Loucy (cell line): Measurements from ENCODE around the gene MRPL57.
A peak's percentile ranks its signal among the peaks of the same experiment; 100 is the strongest.
"Not testable (repeated sequence)": the region's sequence is repeated elsewhere in the genome, so short reads cannot be mapped to it uniquely, and the experiment has no call there.

Experiments used
- H2AFZ ChIP-seq: fragments of 200-600 bp; sonication (generic); 2 replicates; pipeline ENCODE4 v1.6.0; 2016; ENCODE audit warnings: antibody characterized with exemption, mild to moderate bottlenecking, low read length, moderate library complexity
- H3F3A ChIP-seq: fragments of 200-600 bp; 2 replicates; pipeline ENCODE4 v1.6.0; 2016; ENCODE audit warnings: antibody characterized with exemption, low read depth, mild to moderate bottlenecking
- H3K27me3 ChIP-seq: fragments of 200-600 bp; sonication (generic); 2 replicates; pipeline ENCODE4 v1.6.1; 2014; ENCODE audit warnings: low read length, mild to moderate bottlenecking; ENCODE audit not compliant: insufficient read depth, poor library complexity, severe bottlenecking
- H3K36me3 ChIP-seq: fragments of 200-600 bp; sonication (generic); 2 replicates; pipeline ENCODE4 v1.6.1; 2016; ENCODE audit warnings: low read length; ENCODE audit not compliant: insufficient read depth
- H3K4me1 ChIP-seq: fragments of 200-600 bp; sonication (generic); 2 replicates; pipeline ENCODE4 v1.5.1; 2014; ENCODE audit warnings: low read length, mild to moderate bottlenecking; ENCODE audit not compliant: insufficient read depth, poor library complexity, severe bottlenecking
- H3K4me2 ChIP-seq: fragments of 200-600 bp; sonication (generic); 2 replicates; pipeline ENCODE4 v1.6.0; 2014; ENCODE audit warnings: antibody characterized with exemption, low read length, low read depth, mild to moderate bottlenecking; ENCODE audit not compliant: poor library complexity, severe bottlenecking
- H3K4me3 ChIP-seq: fragments of 200-600 bp; sonication (generic); 2 replicates; pipeline ENCODE4 v1.5.1; 2014; ENCODE audit warnings: low read length, mild to moderate bottlenecking, mixed read lengths; ENCODE audit not compliant: poor library complexity, severe bottlenecking
- H3K79me2 ChIP-seq: fragments of 200-600 bp; sonication (generic); 2 replicates; pipeline ENCODE4 v1.6.1; 2014; ENCODE audit warnings: low read length; ENCODE audit not compliant: insufficient read depth
- H3K9ac ChIP-seq: fragments of 200-600 bp; sonication (generic); 2 replicates; pipeline ENCODE4 v1.6.0; 2014; ENCODE audit warnings: mild to moderate bottlenecking, low read depth, low read length, moderate library complexity; ENCODE audit not compliant: poor library complexity, severe bottlenecking
- H3K9me2 ChIP-seq: fragments of 200-600 bp; sonication (generic); replicated peaks from 2 replicates; pipeline ENCODE4 v1.6.1; 2016; ENCODE audit warnings: low read depth, low read length, mixed read lengths
- H3K9me3 ChIP-seq: fragments of 200-600 bp; sonication (generic); 2 replicates; pipeline ENCODE4 v1.6.1; 2014; ENCODE audit warnings: mild to moderate bottlenecking, antibody characterized with exemption, low read length, low read depth; ENCODE audit not compliant: insufficient read depth
- H4K20me1 ChIP-seq: fragments of 200-600 bp; sonication (generic); 2 replicates; pipeline ENCODE4 v1.6.0; 2014; ENCODE audit warnings: antibody characterized with exemption, low read length, mild to moderate bottlenecking; ENCODE audit not compliant: insufficient read depth, poor library complexity, severe bottlenecking
- CTCF ChIP-seq: fragments of 200-600 bp; sonication (generic); conservative IDR thresholded peaks from 2 replicates; pipeline ENCODE4 v1.5.1; 2014; ENCODE audit warnings: mild to moderate bottlenecking, antibody characterized with exemption, low read length
- EZH2phosphoT487 ChIP-seq: fragments of 200-600 bp; IDR thresholded peaks from 2 replicates; pipeline ENCODE4 v1.6.1; 2018; ENCODE audit warnings: antibody characterized with exemption, mild to moderate bottlenecking, moderate library complexity, borderline replicate concordance

The MRPL57 gene

GRCh38 chr13:21175656-21176214 is 723 bp upstream of the MRPL57 start:
- Histone ChIP-seq H3K4me2 (peak overlapping the region; percentile 87), H3K79me2 (peaks cover 79% of the 10 kb centered on the region), H3K4me3 (peak overlapping the region; percentile 89), H3K9me2 (no peaks in the 10 kb centered on the region), H3K27me3 (no peaks in the 10 kb centered on the region), H3K36me3 (peaks cover 9% of the 10 kb centered on the region; the same call in 1 of the 2 replicates), H3K4me1 (peaks cover 40% of the 10 kb centered on the region), H4K20me1 (peaks cover 22% of the 10 kb centered on the region), H2AFZ (peak overlapping the region; percentile 93), H3K9me3 (no peaks in the 10 kb centered on the region), H3F3A (peaks cover 4% of the 10 kb centered on the region; the same call in 1 of the 2 replicates), H3K9ac (peak overlapping the region; percentile 94)
- no peak for TF ChIP-seq CTCF
- TF ChIP-seq EZH2phosphoT487, result no peak

GRCh38 chr13:21176982-21177284 is 475 bp downstream of the MRPL57 start:
- peaks cover 67% of the 10 kb centered on the region for H3K79me2 ChIP-seq
- peak overlapping the region; percentile 93 for H2AFZ ChIP-seq
- H3K9ac ChIP-seq, result peak overlapping the region; percentile 94
- TF ChIP-seq CTCF (no peak), EZH2phosphoT487 (no peak)
- H3K9me2 ChIP-seq, result no peaks in the 10 kb centered on the region
- peaks cover 4% of the 10 kb centered on the region; the same call in 1 of the 2 replicates for H3F3A ChIP-seq
- H3K4me1 ChIP-seq, result peaks cover 39% of the 10 kb centered on the region
- H3K4me2 ChIP-seq, result peak overlapping the region; percentile 86
- peak overlapping the region; percentile 89 for H3K4me3 ChIP-seq
- H3K27me3 ChIP-seq, result no peaks in the 10 kb centered on the region
- no peaks in the 10 kb centered on the region for H3K9me3 ChIP-seq
- peaks cover under 1% of the 10 kb centered on the region; the same call in 1 of the 2 replicates for H3K36me3 ChIP-seq
- peaks cover 22% of the 10 kb centered on the region for H4K20me1 ChIP-seq

GRCh38 chr13:21181671-21182070 is 5.2 kb downstream of the MRPL57 start:
- no peak overlapping the region for H2AFZ ChIP-seq
- H3K79me2 ChIP-seq, result peaks cover 23% of the 10 kb centered on the region
- H3K9ac ChIP-seq, result no peak overlapping the region
- H3K4me1 ChIP-seq, result peaks cover 15% of the 10 kb centered on the region
- no peaks in the 10 kb centered on the region for H3K9me2 ChIP-seq
- H4K20me1 ChIP-seq, result peaks cover 14% of the 10 kb centered on the region
- H3K36me3 ChIP-seq, result no peaks in the 10 kb centered on the region
- peaks cover 4% of the 10 kb centered on the region; the same call in 1 of the 2 replicates for H3F3A ChIP-seq
- no peak overlapping the region for H3K4me3 ChIP-seq
- H3K27me3 ChIP-seq, result no peaks in the 10 kb centered on the region
- no peaks in the 10 kb centered on the region for H3K9me3 ChIP-seq
- no peak overlapping the region for H3K4me2 ChIP-seq
- TF ChIP-seq CTCF, result no peak
- TF ChIP-seq EZH2phosphoT487, result no peak

GRCh38 chr13:21186410-21186809 is 10.0 kb downstream of the MRPL57 start:
- not testable (repeated sequence) for H3F3A ChIP-seq, H3K4me3 ChIP-seq, H3K9me2 ChIP-seq, H3K9me3 ChIP-seq, H3K36me3 ChIP-seq, H4K20me1 ChIP-seq, H3K9ac ChIP-seq, H2AFZ ChIP-seq, H3K4me1 ChIP-seq, H3K79me2 ChIP-seq, H3K4me2 ChIP-seq, H3K27me3 ChIP-seq

- not testable (repeated sequence) for H3K27me3 ChIP-seq, H3K4me1 ChIP-seq, H3K9me3 ChIP-seq, H4K20me1 ChIP-seq, H3K36me3 ChIP-seq, H3K4me3 ChIP-seq, H3K9ac ChIP-seq, H3K79me2 ChIP-seq, H3F3A ChIP-seq, H3K9me2 ChIP-seq, H3K4me2 ChIP-seq, H2AFZ ChIP-seq
Observed at GRCh38 chr13:21194756-21195155, 18.3 kb downstream of the MRPL57 start.
